GM20431 (cell line): ENCODE data around the gene TUBG2.

Experiments used
- in situ Hi-C: fragments of 300-500 bp; cut with MseI, MboI; formaldehyde crosslinking; loops from one replicate; pipeline ENCODE4 v1.15.0; 2020; ENCODE audit warnings: low sequenced_read_pairs; ENCODE audit not compliant: unreplicated experiment

The TUBG2 gene

DNA sequence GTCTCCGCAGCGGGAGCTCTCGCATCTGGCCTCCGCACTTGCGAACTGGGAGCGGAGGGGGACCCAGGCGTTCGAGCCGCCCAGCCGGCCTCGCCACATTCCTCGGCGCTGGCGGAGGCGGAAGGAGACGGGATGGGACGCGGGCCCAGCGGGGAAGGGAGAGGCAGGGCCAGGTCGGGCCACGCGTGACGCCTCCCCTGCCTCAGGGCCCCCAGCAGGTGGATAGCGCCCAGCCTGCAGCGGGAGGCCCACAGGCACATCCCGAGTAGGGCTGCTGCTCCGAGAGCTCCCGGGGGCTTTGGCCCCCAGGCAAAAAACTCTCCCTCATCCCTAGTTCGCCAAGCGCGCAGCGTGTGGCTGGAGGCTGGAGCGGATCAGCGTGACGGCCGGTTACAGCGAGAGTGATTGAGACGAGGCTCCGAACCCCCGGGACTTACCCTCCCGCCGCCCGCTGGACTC lies 16.9 kb downstream of the TUBG2 start:
- in situ Hi-C loops, result no loop called here

- in situ Hi-C loops, result no loop called here
Observed at GRCh38 chr17:42676424-42677011, 17.4 kb downstream of the TUBG2 start, which contains the start of gene PLEKHH3. PLEKHH3 (minus strand) TSS chr17:42676994; CDS start chr17:42676563, 431 bp downstream.

- in situ Hi-C loops, result no loop called here
Observed at GRCh38 chr17:42677012-42677857, 18.2 kb downstream of the TUBG2 start.

- in situ Hi-C loops, result no loop called here
Observed at GRCh38 chr17:42677921-42678781, 19.1 kb downstream of the TUBG2 start.

GRCh38 chr17:42678951-42679491 lies 19.9 kb downstream of the TUBG2 start:
- in situ Hi-C loops, result no loop called here

GRCh38 chr17:42679492-42680330 lies 20.6 kb downstream of the TUBG2 start:
- in situ Hi-C loops, result loop anchor here (10.0 kb wide), 1 partner anchor 105 kb away; the partner anchor contains the start of gene PSMC3IP

- in situ Hi-C loops, result loop anchor here (10.0 kb wide), 1 partner anchor 106 kb away; the partner anchor contains the start of gene PSMC3IP
Observed at GRCh38 chr17:42680331-42680808, 21.3 kb downstream of the TUBG2 start.

- in situ Hi-C loops, result loop anchor here (10.0 kb wide), 1 partner anchor 107 kb away; the partner anchor contains the start of gene PSMC3IP
Observed at GRCh38 chr17:42681976-42682721, 23.1 kb downstream of the TUBG2 start, which contains the start of gene CNTNAP1. CNTNAP1 (plus strand) TSS chr17:42682531; CDS start chr17:42682830, 299 bp downstream.

GRCh38 chr17:42682722-42683403 lies 23.8 kb downstream of the TUBG2 start:
- in situ Hi-C loops, result loop anchor here (10.0 kb wide), 1 partner anchor 108 kb away; the partner anchor contains the start of gene PSMC3IP

- in situ Hi-C loops, result loop anchor here (10.0 kb wide), 1 partner anchor 109 kb away; the partner anchor contains the start of gene PSMC3IP
Observed at GRCh38 chr17:42683407-42684034, 24.4 kb downstream of the TUBG2 start.

GRCh38 chr17:42684929-42685556 lies 26.0 kb downstream of the TUBG2 start:
- in situ Hi-C loops, result loop anchor here (10.0 kb wide), 1 partner anchor 110 kb away; the partner anchor contains the start of gene PSMC3IP

- in situ Hi-C loops, result loop anchor here (10.0 kb wide), 1 partner anchor 111 kb away; the partner anchor contains the start of gene PSMC3IP
Observed at GRCh38 chr17:42685831-42686230, 26.7 kb downstream of the TUBG2 start.

DNA sequence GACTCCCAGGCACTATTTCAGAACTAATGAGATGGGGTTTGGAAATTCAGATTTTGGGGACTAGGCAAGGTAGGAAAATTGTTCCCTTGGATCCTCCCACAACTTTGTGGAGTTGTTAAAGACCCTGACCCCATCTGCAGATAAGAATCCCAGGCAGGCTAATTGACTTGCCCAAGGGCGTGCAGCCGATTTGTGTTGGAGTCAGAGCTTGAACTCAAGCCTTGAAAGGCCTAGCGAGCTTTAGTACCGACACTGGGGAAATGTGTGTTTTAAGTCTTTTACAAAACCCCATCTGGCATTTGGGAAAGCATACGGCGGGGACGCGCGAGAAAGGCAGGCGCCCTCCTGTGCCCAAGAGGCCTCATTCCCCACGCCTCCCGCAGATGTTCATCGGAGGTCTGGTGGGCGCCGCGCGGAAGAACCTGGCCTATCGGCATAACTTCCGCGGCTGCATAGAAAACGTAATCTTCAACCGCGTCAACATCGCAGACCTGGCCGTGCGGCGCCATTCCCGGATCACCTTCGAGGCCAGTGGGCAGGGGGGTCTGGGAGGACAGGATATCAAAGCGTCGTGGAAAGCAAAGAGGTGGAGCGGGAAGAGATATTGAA lies 27.5 kb downstream of the TUBG2 start:
- in situ Hi-C loops, result loop anchor here (10.0 kb wide), 1 partner anchor 112 kb away; the partner anchor contains the start of gene PSMC3IP

DNA sequence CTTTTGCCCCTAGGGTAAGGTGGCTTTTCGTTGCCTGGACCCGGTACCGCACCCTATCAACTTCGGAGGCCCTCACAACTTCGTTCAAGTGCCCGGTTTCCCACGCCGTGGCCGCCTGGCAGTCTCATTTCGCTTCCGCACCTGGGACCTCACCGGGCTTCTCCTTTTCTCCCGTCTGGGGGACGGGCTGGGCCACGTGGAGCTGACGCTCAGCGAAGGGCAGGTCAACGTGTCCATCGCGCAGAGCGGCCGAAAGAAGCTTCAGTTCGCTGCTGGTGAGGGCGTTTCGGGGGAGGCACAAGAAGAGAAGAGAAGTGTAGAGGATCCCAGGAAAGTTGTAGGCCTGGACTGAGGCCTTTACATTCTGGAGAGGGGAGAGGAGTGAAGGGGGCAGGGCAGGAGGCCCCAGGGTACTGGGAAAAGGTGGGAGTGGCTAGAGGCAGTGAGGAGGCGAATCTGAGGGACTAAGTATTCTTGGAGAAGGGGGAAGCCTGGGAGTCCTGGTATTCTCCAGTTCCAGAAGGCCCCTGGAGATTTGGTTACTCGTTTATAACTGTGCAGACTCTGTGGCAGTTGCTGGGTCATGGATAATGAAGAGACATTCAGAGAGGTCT lies 28.7 kb downstream of the TUBG2 start:
- in situ Hi-C loops, result loop anchor here (10.0 kb wide), 1 partner anchor 113 kb away; the partner anchor contains the start of gene PSMC3IP

DNA sequence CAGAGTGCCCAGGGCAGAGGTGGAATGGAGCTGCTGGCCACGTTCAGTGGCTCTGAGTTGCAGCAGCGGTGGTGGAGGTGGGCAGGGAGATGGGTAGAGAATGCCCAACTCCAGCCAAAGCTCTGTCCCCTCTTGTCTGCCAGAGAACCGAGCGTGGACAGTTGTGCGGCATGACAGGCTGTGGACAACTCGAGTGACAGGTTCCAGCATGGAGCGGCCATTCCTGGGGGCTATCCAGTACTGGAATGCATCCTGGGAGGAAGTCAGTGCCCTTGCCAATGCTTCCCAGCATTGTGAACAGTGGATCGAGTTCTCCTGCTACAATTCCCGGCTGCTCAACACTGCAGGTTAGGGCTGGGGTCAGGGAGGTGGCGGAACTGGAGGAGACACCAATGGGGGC lies 31.5 kb downstream of the TUBG2 start:
- in situ Hi-C loops, result no loop called here
